Measurements from ENCODE around the gene PRDM16.

Gene PRDM16

GRCh38 chr1:3364983-3365382 lies 296.0 kb downstream of the PRDM16 start:
- Histone ChIP-seq H3K36me3 (ENCODE audit: insufficient read depth, low read length) (no peaks in the 10 kb centered on the region), H3K9me3 (ENCODE audit: control insufficient read depth, insufficient read depth, low read length) (no peaks in the 10 kb centered on the region), H3K4me1 (ENCODE audit: insufficient read depth, low read length) (peaks cover 15% of the 10 kb centered on the region), H3K9ac (ENCODE audit: low read depth, low read length) (no peak overlapping the region)

GRCh38 chr1:3365523-3366125 lies 296.6 kb downstream of the PRDM16 start:
- peaks cover 15% of the 10 kb centered on the region for H3K4me1 ChIP-seq (ENCODE audit: insufficient read depth, low read length)
- no peaks in the 10 kb centered on the region for H3K9me3 ChIP-seq (ENCODE audit: control insufficient read depth, insufficient read depth, low read length)
- H3K9ac ChIP-seq (ENCODE audit: low read depth, low read length): no peak overlapping the region
- H3K36me3 ChIP-seq (ENCODE audit: insufficient read depth, low read length): no peaks in the 10 kb centered on the region

GRCh38 chr1:3366126-3367051 lies 297.4 kb downstream of the PRDM16 start:
- H3K9ac ChIP-seq (ENCODE audit: low read depth, low read length): no peak overlapping the region
- no peaks in the 10 kb centered on the region for H3K9me3 ChIP-seq (ENCODE audit: control insufficient read depth, insufficient read depth, low read length)
- no peaks in the 10 kb centered on the region for H3K36me3 ChIP-seq (ENCODE audit: insufficient read depth, low read length)

GRCh38 chr1:3367376-3367775 lies 298.4 kb downstream of the PRDM16 start:
- Histone ChIP-seq H3K36me3 (ENCODE audit: insufficient read depth, low read length) (no peaks in the 10 kb centered on the region), H3K4me1 (ENCODE audit: insufficient read depth, low read length) (peaks cover 15% of the 10 kb centered on the region), H3K9me3 (ENCODE audit: control insufficient read depth, insufficient read depth, low read length) (no peaks in the 10 kb centered on the region), H3K9ac (ENCODE audit: low read depth, low read length) (no peak overlapping the region)

More at GRCh38 chr1:3366126-3367051, 297.4 kb downstream of the PRDM16 start:
- peaks cover 15% of the 10 kb centered on the region for H3K4me1 ChIP-seq (ENCODE audit: insufficient read depth, low read length)

- no peaks in the 10 kb centered on the region for H3K9me3 ChIP-seq (ENCODE audit: control insufficient read depth, insufficient read depth, low read length)
- H3K36me3 ChIP-seq (ENCODE audit: insufficient read depth, low read length): no peaks in the 10 kb centered on the region
- no peak overlapping the region for H3K9ac ChIP-seq (ENCODE audit: low read depth, low read length)
- peaks cover 15% of the 10 kb centered on the region for H3K4me1 ChIP-seq (ENCODE audit: insufficient read depth, low read length)
Observed at GRCh38 chr1:3368059-3368458, 299.1 kb downstream of the PRDM16 start.

- Histone ChIP-seq H3K9ac (ENCODE audit: low read depth, low read length) (no peak overlapping the region), H3K4me1 (ENCODE audit: insufficient read depth, low read length) (peaks cover 15% of the 10 kb centered on the region), H3K36me3 (ENCODE audit: insufficient read depth, low read length) (no peaks in the 10 kb centered on the region), H3K9me3 (ENCODE audit: control insufficient read depth, insufficient read depth, low read length) (no peaks in the 10 kb centered on the region)
Observed at GRCh38 chr1:3368711-3369445, 299.9 kb downstream of the PRDM16 start.

GRCh38 chr1:3369446-3370076 lies 300.6 kb downstream of the PRDM16 start:
- H3K9ac ChIP-seq (ENCODE audit: low read depth, low read length): no peak overlapping the region
- H3K4me1 ChIP-seq (ENCODE audit: insufficient read depth, low read length): peaks cover 15% of the 10 kb centered on the region
- no peaks in the 10 kb centered on the region for H3K36me3 ChIP-seq (ENCODE audit: insufficient read depth, low read length)
- no peaks in the 10 kb centered on the region for H3K9me3 ChIP-seq (ENCODE audit: control insufficient read depth, insufficient read depth, low read length)

- Histone ChIP-seq H3K4me1 (ENCODE audit: insufficient read depth, low read length) (peaks cover 15% of the 10 kb centered on the region), H3K9me3 (ENCODE audit: control insufficient read depth, insufficient read depth, low read length) (no peaks in the 10 kb centered on the region), H3K36me3 (ENCODE audit: insufficient read depth, low read length) (no peaks in the 10 kb centered on the region), H3K9ac (ENCODE audit: low read depth, low read length) (no peak overlapping the region)
Observed at GRCh38 chr1:3370856-3371703, 302.1 kb downstream of the PRDM16 start.

GRCh38 chr1:3372317-3372716 lies 303.3 kb downstream of the PRDM16 start:
- H3K9ac ChIP-seq (ENCODE audit: low read depth, low read length): no peak overlapping the region
- no peaks in the 10 kb centered on the region for H3K36me3 ChIP-seq (ENCODE audit: insufficient read depth, low read length)
- no peaks in the 10 kb centered on the region for H3K9me3 ChIP-seq (ENCODE audit: control insufficient read depth, insufficient read depth, low read length)
- peaks cover 15% of the 10 kb centered on the region for H3K4me1 ChIP-seq (ENCODE audit: insufficient read depth, low read length)

GRCh38 chr1:3373175-3373574 lies 304.2 kb downstream of the PRDM16 start:
- no peaks in the 10 kb centered on the region for H3K9me3 ChIP-seq (ENCODE audit: control insufficient read depth, insufficient read depth, low read length)
- H3K9ac ChIP-seq (ENCODE audit: low read depth, low read length): no peak overlapping the region
- peaks cover 15% of the 10 kb centered on the region for H3K4me1 ChIP-seq (ENCODE audit: insufficient read depth, low read length)
- no peaks in the 10 kb centered on the region for H3K36me3 ChIP-seq (ENCODE audit: insufficient read depth, low read length)

- no peaks in the 10 kb centered on the region for H3K36me3 ChIP-seq (ENCODE audit: insufficient read depth, low read length)
Observed at GRCh38 chr1:3373700-3374405, 304.9 kb downstream of the PRDM16 start.

GRCh38 chr1:3375245-3375644 lies 306.2 kb downstream of the PRDM16 start:
- Histone ChIP-seq H3K36me3 (ENCODE audit: insufficient read depth, low read length) (no peaks in the 10 kb centered on the region), H3K9me3 (ENCODE audit: control insufficient read depth, insufficient read depth, low read length) (no peaks in the 10 kb centered on the region), H3K4me1 (ENCODE audit: insufficient read depth, low read length) (no peaks in the 10 kb centered on the region; the same call in 1 of the 2 replicates), H3K9ac (ENCODE audit: low read depth, low read length) (no peak overlapping the region)

More at GRCh38 chr1:3373700-3374405, 304.9 kb downstream of the PRDM16 start:
- Histone ChIP-seq H3K9ac (ENCODE audit: low read depth, low read length) (no peak overlapping the region), H3K9me3 (ENCODE audit: control insufficient read depth, insufficient read depth, low read length) (no peaks in the 10 kb centered on the region), H3K4me1 (ENCODE audit: insufficient read depth, low read length) (peaks cover 9% of the 10 kb centered on the region)

GRCh38 chr1:3377166-3377565 lies 308.2 kb downstream of the PRDM16 start:
- Histone ChIP-seq H3K4me1 (ENCODE audit: insufficient read depth, low read length) (no peaks in the 10 kb centered on the region), H3K9ac (ENCODE audit: low read depth, low read length) (no peak overlapping the region), H3K36me3 (ENCODE audit: insufficient read depth, low read length) (no peaks in the 10 kb centered on the region), H3K9me3 (ENCODE audit: control insufficient read depth, insufficient read depth, low read length) (no peaks in the 10 kb centered on the region)
